Tibial artery (tissue), 4 donors: Measurements from ENCODE around the gene STK24.

Source experiments
- DNase-seq, 2 donors: peaks; one replicate each; pipeline ENCODE4 v3.0.0-alpha.2; 2019
- H3K27ac ChIP-seq, 2 donors: fragments of 200-600 bp; sonication (generic) in 1 of 2; 1 replicate in 1 of 2; 2 replicates in 1 of 2; pipeline ENCODE4 v1.5.1; 2018 to 2019; ENCODE audit warnings: mild to moderate bottlenecking in 1 of 2
- H3K27me3 ChIP-seq, 2 donors: fragments of 200-600 bp; sonication (generic) in 1 of 2; one replicate each; pipeline versions ENCODE4 v1.5.1 to v1.6.0; 2016 to 2019
- H3K36me3 ChIP-seq, 3 donors: fragments of 200-600 bp; sonication (generic) in 2 of 3; one replicate each; pipeline ENCODE4 v1.5.1; 2016 to 2019; ENCODE audit warnings: mild to moderate bottlenecking in 2 of 3
- H3K4me1 ChIP-seq, 4 donors: fragments of 200-600 bp; sonication (generic) in 2 of 4; 1 replicate in 3 of 4; 2 replicates in 1 of 4; pipeline ENCODE4 v1.5.1; 2016 to 2019
- H3K4me3 ChIP-seq, 2 donors: fragments of 200-600 bp; sonication (generic) in 1 of 2; 1 replicate in 1 of 2; 2 replicates in 1 of 2; pipeline ENCODE4 v1.5.1; 2018 to 2019; ENCODE audit warnings: mild to moderate bottlenecking in 2 of 2
- H3K9me3 ChIP-seq, 3 donors: fragments of 200-600 bp; sonication (generic) in 1 of 3; one replicate each; pipeline ENCODE4 v1.5.1; 2016 to 2019
- intact Hi-C: fragments of 100-400 bp; cut with DNase I; formaldehyde crosslinking; loops from one replicate; pipeline ENCODE4 v1.15.0; 2023; ENCODE audit warnings: low total_unique reads
- TF ChIP-seq, protein P1 (sequence below), 2 experiments: fragments of 200-600 bp in 1 of 2; fragments of 450-650 bp in 1 of 2; IDR thresholded peaks; one replicate each; pipeline ENCODE4 v1.5.1; 2017 to 2019; ENCODE audit warnings: antibody characterized with exemption in 2 of 2, mild to moderate bottlenecking in 1 of 2, moderate library complexity in 1 of 2

Gene STK24

DNA sequence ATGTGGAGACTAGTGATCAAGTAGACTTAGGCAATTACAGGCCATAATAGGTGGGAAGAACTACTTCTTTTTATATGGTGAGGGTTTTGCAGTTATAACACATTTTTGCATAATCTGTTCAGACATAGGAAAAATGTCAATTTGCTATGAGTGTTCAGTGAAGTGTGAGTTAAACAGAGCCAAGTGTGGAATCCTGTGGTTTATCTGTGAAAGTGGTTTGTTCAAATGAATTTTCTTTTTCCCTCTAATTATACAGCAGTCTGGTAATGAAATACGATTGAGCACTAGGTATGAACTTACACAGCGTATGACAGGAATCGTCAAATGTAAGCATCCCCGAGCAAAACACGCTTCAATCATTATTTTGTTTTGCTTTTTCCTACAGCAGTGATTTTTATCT lies 178.3 kb downstream of the STK24 start:
- TF ChIP-seq, protein P1, sequence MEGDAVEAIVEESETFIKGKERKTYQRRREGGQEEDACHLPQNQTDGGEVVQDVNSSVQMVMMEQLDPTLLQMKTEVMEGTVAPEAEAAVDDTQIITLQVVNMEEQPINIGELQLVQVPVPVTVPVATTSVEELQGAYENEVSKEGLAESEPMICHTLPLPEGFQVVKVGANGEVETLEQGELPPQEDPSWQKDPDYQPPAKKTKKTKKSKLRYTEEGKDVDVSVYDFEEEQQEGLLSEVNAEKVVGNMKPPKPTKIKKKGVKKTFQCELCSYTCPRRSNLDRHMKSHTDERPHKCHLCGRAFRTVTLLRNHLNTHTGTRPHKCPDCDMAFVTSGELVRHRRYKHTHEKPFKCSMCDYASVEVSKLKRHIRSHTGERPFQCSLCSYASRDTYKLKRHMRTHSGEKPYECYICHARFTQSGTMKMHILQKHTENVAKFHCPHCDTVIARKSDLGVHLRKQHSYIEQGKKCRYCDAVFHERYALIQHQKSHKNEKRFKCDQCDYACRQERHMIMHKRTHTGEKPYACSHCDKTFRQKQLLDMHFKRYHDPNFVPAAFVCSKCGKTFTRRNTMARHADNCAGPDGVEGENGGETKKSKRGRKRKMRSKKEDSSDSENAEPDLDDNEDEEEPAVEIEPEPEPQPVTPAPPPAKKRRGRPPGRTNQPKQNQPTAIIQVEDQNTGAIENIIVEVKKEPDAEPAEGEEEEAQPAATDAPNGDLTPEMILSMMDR (IDR thresholded peaks at IDR 0.05): no peak
- intact Hi-C loops: loop anchor here (10.0 kb wide), 1 partner anchor 364 kb away; no protein-coding TSS in a partner anchor
- no peak for DNase-seq
- Histone ChIP-seq H3K9me3 (no peaks in the 10 kb centered on the region), H3K4me3 (no peak overlapping the region), H3K27me3 (no peaks in the 10 kb centered on the region), H3K27ac (no peak overlapping the region), H3K4me1 (no peaks in the 10 kb centered on the region), H3K36me3 (peaks cover 4 to 39% (median 35%) of the 10 kb centered on the region in 3 donors)

DNA sequence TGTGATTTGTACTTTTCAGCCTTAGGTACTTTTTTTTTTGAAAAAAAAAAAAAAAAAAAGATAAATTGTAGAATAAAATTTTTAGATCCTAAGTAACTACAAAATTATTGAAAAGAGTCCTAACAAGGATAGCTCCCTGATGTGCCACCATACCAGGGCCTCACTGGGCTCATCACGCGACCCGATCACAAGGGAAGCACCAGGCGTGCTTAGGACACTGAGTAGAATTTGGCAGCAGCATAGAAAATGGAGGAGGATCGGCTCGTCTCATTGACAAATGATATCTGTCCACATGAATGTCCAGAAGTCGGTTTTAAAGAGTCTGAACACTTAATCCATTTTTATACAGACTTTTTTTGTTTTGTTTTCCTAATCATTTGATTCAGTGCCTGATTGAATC lies 179.0 kb downstream of the STK24 start:
- TF ChIP-seq, protein P1 (IDR thresholded peaks at IDR 0.05): no peak
- H3K4me3 ChIP-seq: no peak overlapping the region
- no peaks in the 10 kb centered on the region for H3K9me3 ChIP-seq
- no peaks in the 10 kb centered on the region for H3K27me3 ChIP-seq
- peaks cover 7 to 37% (median 34%) of the 10 kb centered on the region in 3 donors for H3K36me3 ChIP-seq
- no peak overlapping the region for H3K27ac ChIP-seq
- H3K4me1 ChIP-seq: no peaks in the 10 kb centered on the region
- no peak for DNase-seq
- intact Hi-C loops: loop anchor here (2.0 to 10.0 kb wide), 2 partner anchors 255 to 363 kb away; partner anchors contain the start of gene FARP1

DNA sequence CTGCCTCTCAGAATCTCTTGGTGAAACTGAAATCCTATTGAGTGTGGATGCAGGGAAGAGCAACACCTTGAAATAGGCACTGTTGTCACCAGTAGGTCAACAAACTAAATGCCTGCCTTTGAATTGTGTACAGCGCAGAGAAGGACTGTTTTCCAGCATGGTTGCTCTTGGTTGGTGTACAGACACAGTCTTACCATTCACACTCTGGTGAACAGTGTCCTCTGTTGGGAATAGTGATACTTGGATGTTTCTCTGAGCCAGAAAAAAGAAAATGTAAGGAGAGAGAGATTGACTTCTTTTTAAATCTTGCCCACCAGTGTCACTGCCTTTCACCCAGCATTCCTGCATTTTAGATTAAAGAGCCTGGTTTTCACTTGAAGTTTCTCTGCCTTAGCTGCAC lies 179.7 kb downstream of the STK24 start:
- H3K36me3 ChIP-seq: peaks cover 7 to 37% (median 34%) of the 10 kb centered on the region in 3 donors
- no peak overlapping the region for H3K4me3 ChIP-seq
- no peaks in the 10 kb centered on the region for H3K4me1 ChIP-seq
- no peak for DNase-seq
- no peak overlapping the region for H3K27ac ChIP-seq
- intact Hi-C loops: loop anchor here (2.0 to 10.0 kb wide), 2 partner anchors 254 to 362 kb away; partner anchors contain the start of gene FARP1
- H3K9me3 ChIP-seq: no peaks in the 10 kb centered on the region
- TF ChIP-seq, protein P1 (IDR thresholded peaks at IDR 0.05): peak in 1 of 2 experiments; percentile 42
- no peaks in the 10 kb centered on the region for H3K27me3 ChIP-seq

DNA sequence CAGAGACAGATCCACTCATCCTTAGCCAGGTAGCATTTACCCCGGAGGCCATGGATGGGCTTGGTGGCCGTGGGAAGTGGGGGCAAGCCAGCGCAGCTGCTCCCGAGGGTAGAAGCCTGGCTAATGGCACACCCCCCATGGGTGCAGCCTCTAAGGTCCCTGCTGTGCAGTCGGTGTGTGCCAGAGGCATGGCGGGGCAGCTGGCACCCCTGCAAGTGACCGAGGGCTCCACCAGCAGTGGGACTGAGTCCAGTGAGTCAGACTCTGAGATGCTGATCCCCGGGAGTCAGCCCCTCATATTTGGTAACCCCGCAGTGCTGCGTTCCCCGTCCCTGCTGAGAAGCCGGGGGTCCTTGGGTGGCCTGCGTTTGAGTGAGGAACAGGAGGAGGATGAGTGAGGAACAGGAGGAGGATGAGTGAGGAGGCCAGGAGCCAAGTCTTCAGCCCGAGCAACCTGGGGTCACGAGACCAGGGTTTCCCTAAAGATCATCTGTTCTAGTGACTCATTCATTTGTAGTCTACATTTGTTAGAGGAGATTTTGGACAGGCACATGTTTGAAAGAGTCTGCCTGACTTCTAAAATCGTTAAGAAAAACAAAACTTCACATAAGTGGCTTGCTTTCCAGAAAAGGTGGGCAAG lies 180.7 kb downstream of the STK24 start:
- H3K9me3 ChIP-seq: no peaks in the 10 kb centered on the region
- TF ChIP-seq, protein P1 (IDR thresholded peaks at IDR 0.05): no peak
- no peaks in the 10 kb centered on the region for H3K4me1 ChIP-seq
- H3K4me3 ChIP-seq: no peak overlapping the region
- no peaks in the 10 kb centered on the region for H3K27me3 ChIP-seq
- H3K27ac ChIP-seq: no peak overlapping the region
- no peak for DNase-seq
- H3K36me3 ChIP-seq: peaks cover 7 to 42% (median 34%) of the 10 kb centered on the region in 3 donors
- intact Hi-C loops: loop anchor here (2.0 to 10.0 kb wide), 2 partner anchors 253 to 361 kb away; partner anchors contain the start of gene FARP1
